ENCODE results near the gene NOLC1. TPM values are rescaled to one million over a fixed set of nuclear protein-coding genes. Genes with fewer than 3 reads are reported as not detected.

Gene NOLC1
- total and polyA plus RNA-seq, 2 donors (not counting 1 experiment from before 2014, with no cell fraction given): 32.9 to 45.0 TPM

DNA sequence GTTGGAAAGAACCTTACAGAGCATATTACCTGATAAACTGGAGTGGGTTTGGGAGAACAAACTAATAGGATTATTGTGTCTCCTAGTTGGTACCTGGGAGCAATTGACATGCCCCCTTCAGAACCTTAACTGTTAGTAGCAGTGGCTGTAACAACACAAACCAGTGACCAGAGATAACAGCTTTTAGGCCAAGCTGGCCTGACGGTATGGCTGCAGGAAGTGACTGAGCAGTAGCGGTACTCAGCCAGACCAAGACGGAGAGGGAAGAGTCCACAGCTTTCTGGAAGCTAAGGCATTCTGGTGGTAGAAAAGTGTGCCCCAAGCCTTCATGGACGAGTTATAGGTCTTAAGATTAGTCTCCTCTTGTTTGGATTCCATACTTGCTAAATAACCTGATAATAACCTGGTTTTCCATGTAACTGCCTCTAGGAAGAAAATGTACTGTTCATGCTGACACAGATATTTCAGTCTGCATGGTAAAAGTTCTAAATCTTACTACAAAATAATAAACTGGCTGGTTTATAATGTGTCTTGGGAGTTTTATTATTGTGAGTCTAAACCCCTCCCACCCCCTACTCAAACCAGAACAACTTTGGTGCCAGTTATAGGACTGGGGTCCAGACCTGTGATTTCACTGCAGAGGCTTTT is 11.3 kb downstream of the NOLC1 start:
- intact Hi-C loops (cut with micrococcal nuclease): no loop called here
- ATAC-seq (ENCODE audit: low read depth): no peak
- no peaks in the 10 kb centered on the region for H3K27me3 ChIP-seq (replicated peaks in 1 of 4; ENCODE audit: control extremely low read depth in 1 of 4, control insufficient read depth in 3 of 4, insufficient read depth in 4 of 4, low read length in 3 of 4)
- peaks cover 6% of the 10 kb centered on the region for H3K79me2 ChIP-seq (ENCODE audit: control insufficient read depth, insufficient read depth, low read length)
- Mint-ChIP-seq H3K27me3 (no peaks in the 10 kb centered on the region), H3K4me3 (no peak overlapping the region), H3K4me1 (no peaks in the 10 kb centered on the region), H3K9me3 (ENCODE audit: insufficient read depth) (no peaks in the 10 kb centered on the region), H3K27ac (no peak overlapping the region)
- DNase-seq: no peak
- H3K36me3 ChIP-seq (replicated peaks in 1 of 2; ENCODE audit: control extremely low read depth in 1 of 2, control insufficient read depth in 1 of 2, extremely low read depth in 1 of 2, insufficient read depth in 2 of 2, low read length in 1 of 2): peaks cover 9 to 56% of the 10 kb centered on the region in 2 experiments
- no peaks in the 10 kb centered on the region for H4K20me1 ChIP-seq (ENCODE audit: control insufficient read depth, insufficient read depth, low read length, poor library complexity, severe bottlenecking)
- TF ChIP-seq EZH2 (IDR thresholded peaks at IDR 0.05; ENCODE audit: borderline replicate concordance, insufficient read depth, low read depth, low read length, poor library complexity, severe bottlenecking): no peak
- TF ChIP-seq, protein P1, sequence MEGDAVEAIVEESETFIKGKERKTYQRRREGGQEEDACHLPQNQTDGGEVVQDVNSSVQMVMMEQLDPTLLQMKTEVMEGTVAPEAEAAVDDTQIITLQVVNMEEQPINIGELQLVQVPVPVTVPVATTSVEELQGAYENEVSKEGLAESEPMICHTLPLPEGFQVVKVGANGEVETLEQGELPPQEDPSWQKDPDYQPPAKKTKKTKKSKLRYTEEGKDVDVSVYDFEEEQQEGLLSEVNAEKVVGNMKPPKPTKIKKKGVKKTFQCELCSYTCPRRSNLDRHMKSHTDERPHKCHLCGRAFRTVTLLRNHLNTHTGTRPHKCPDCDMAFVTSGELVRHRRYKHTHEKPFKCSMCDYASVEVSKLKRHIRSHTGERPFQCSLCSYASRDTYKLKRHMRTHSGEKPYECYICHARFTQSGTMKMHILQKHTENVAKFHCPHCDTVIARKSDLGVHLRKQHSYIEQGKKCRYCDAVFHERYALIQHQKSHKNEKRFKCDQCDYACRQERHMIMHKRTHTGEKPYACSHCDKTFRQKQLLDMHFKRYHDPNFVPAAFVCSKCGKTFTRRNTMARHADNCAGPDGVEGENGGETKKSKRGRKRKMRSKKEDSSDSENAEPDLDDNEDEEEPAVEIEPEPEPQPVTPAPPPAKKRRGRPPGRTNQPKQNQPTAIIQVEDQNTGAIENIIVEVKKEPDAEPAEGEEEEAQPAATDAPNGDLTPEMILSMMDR (IDR thresholded peaks at IDR 0.05): no peak
- no peak overlapping the region for H3K4me2 ChIP-seq (replicated peaks; ENCODE audit: low read depth, low read length, poor library complexity, severe bottlenecking)
- H3K4me3 ChIP-seq (ENCODE audit: control extremely low read depth in 1 of 5, extremely low read depth in 1 of 5, insufficient read depth in 1 of 5, low read depth in 2 of 5, low read length in 4 of 5): no peak overlapping the region
- H3K4me1 ChIP-seq (ENCODE audit: control insufficient read depth in 2 of 2, insufficient read depth in 2 of 2, low read length in 2 of 2): no peaks in the 10 kb centered on the region
- ChIA-PET POLR2A (no interaction called here), CTCF (no interaction called here)
- no peak overlapping the region for H3K9ac ChIP-seq (ENCODE audit: low read length)
- no peak overlapping the region for H2AFZ ChIP-seq (ENCODE audit: insufficient read depth, low read depth, low read length, poor library complexity, severe bottlenecking)
- H3K9me3 ChIP-seq (ENCODE audit: control extremely low read depth in 1 of 3, control insufficient read depth in 2 of 3, insufficient read depth in 1 of 3, low read length in 2 of 3): no peaks in the 10 kb centered on the region
- 80% methylated on average over 3 of the region's 4 CpGs for WGBS (ENCODE audit: insufficient coverage)
- H3K27ac ChIP-seq (ENCODE audit: low read length in 2 of 2): no peak overlapping the region

DNA sequence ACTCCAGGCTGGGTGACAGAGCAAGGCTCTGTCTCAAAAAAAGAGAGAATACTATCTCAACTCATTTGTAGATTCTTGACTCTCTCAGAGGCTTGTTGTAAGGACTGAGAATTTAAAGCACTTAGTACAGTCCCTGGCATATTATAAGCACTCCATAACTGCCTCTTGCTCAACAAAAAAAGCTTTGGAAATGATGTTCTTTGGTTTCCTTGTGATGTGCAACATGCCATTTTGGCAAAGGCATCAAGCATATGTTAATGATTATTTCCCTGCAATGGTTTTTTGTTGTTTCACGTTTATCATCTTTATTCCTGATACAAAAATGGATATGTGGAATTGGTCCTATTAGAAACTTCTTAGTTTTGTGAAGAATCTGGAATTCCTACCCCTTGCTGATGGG is 15.7 kb downstream of the NOLC1 start:
- WGBS (ENCODE audit: insufficient coverage): no CpG with 5 or more reads among the region's 1 CpG
- no peak overlapping the region for H3K4me3 ChIP-seq (ENCODE audit: control extremely low read depth in 1 of 5, extremely low read depth in 1 of 5, insufficient read depth in 1 of 5, low read depth in 2 of 5, low read length in 4 of 5)
- CTCF ChIA-PET: interaction anchor here (0.5 to 8.1 kb wide), 5 partner anchors 11 to 361 kb away, joined by 3 to 80 read pairs (median 10); partner anchors contain the start of gene ELOVL3
- H3K27me3 ChIP-seq (replicated peaks in 1 of 4; ENCODE audit: control extremely low read depth in 1 of 4, control insufficient read depth in 3 of 4, insufficient read depth in 4 of 4, low read length in 3 of 4): no peaks in the 10 kb centered on the region
- no peak overlapping the region for H3K27ac ChIP-seq (ENCODE audit: low read length in 2 of 2)
- H3K4me1 Mint-ChIP-seq: peaks cover 6% of the 10 kb centered on the region
- H3K9me3 ChIP-seq (ENCODE audit: control extremely low read depth in 1 of 3, control insufficient read depth in 2 of 3, insufficient read depth in 1 of 3, low read length in 2 of 3): no peaks in the 10 kb centered on the region
- H3K27ac Mint-ChIP-seq: no peak overlapping the region
- H3K4me1 ChIP-seq (ENCODE audit: control insufficient read depth in 2 of 2, insufficient read depth in 2 of 2, low read length in 2 of 2): peaks cover 7 to 8% of the 10 kb centered on the region in 2 donors
- no peaks in the 10 kb centered on the region for H3K9me3 Mint-ChIP-seq (ENCODE audit: insufficient read depth)
- TF ChIP-seq, protein P1 (IDR thresholded peaks at IDR 0.05): no peak
- no peak for TF ChIP-seq EZH2 (IDR thresholded peaks at IDR 0.05; ENCODE audit: borderline replicate concordance, insufficient read depth, low read depth, low read length, poor library complexity, severe bottlenecking)
- ATAC-seq (ENCODE audit: low read depth): no peak
- no peak overlapping the region for H3K4me3 Mint-ChIP-seq
- no peaks in the 10 kb centered on the region for H3K27me3 Mint-ChIP-seq
- H3K9ac ChIP-seq (ENCODE audit: low read length): no peak overlapping the region
- intact Hi-C loops (cut with micrococcal nuclease): loop anchor here (5.0 kb wide), 1 partner anchor 59 kb away; the partner anchor contains the start of gene ELOVL3
- no peak overlapping the region for H3K4me2 ChIP-seq (replicated peaks; ENCODE audit: low read depth, low read length, poor library complexity, severe bottlenecking)
- H4K20me1 ChIP-seq (ENCODE audit: control insufficient read depth, insufficient read depth, low read length, poor library complexity, severe bottlenecking): no peaks in the 10 kb centered on the region
- H2AFZ ChIP-seq (ENCODE audit: insufficient read depth, low read depth, low read length, poor library complexity, severe bottlenecking): no peak overlapping the region
- H3K79me2 ChIP-seq (ENCODE audit: control insufficient read depth, insufficient read depth, low read length): no peaks in the 10 kb centered on the region
- POLR2A ChIA-PET: no interaction called here
- peaks cover 0 to 13% of the 10 kb centered on the region in 2 experiments for H3K36me3 ChIP-seq (replicated peaks in 1 of 2; ENCODE audit: control extremely low read depth in 1 of 2, control insufficient read depth in 1 of 2, extremely low read depth in 1 of 2, insufficient read depth in 2 of 2, low read length in 1 of 2)
- no peak for DNase-seq
